K562 (cell line): ENCODE measurements around the gene PDLIM4. TPM values are rescaled to one million over a fixed set of nuclear protein-coding genes. Genes with fewer than 3 reads are reported as not detected.

Experiments used
- ATAC-seq: fragments of 200-7000 bp; cut with Tn5 transposase; 3 replicates; pipeline ENCODE4 v1.9.1; 2020; ENCODE audit warnings: moderate library complexity
- BruUV-seq: library from RNA; stranded (reverse); fragments of 400-500 nt; replicated peaks from 2 replicates; lab custom pipeline; 2021; lab: Mats Ljungman, UMichigan
- CTCF ChIA-PET: fragments of 300-600 bp; formaldehyde crosslinking; extraction: SDS; loops from one replicate; lab custom pipeline; 2021; ENCODE audit warnings: low intra/inter-chr PET ratio; lab: Yijun Ruan, JAX
- POLR2A ChIA-PET: fragments of 300-600, 350-650 bp; sonication (Branson Sonifier 250); formaldehyde crosslinking; extraction: SDS; loops from one replicate; lab custom pipeline; 2021; ENCODE audit warnings: antibody characterized with exemption, inconsistent platforms; lab: Yijun Ruan, JAX
- DNase-seq, 4 experiments: peaks; one replicate each; pipeline versions ENCODE4 v3.0.0 to v3.0.0-alpha.2; 2011 to 2018; ENCODE audit warnings: low spot score in 3 of 4, mixed read lengths in 3 of 4; ENCODE audit errors: extremely low read depth in 1 of 4
- FAIRE-seq: peaks from 2 replicates; lab custom pipeline; 2011; peaks lifted over from hg19 to GRCh38; lab: Jason Lieb, UNC
- H2AFZ ChIP-seq: 2 replicates; pipeline ENCODE4 v1.6.0; 2011; ENCODE audit warnings: low read depth, low read length, control low read depth, inconsistent platforms
- H3K27ac ChIP-seq: fragments of 200-600 bp; 3 replicates; pipeline ENCODE4 v1.8.0; 2011; ENCODE audit warnings: low read depth, mild to moderate bottlenecking, control low read depth, inconsistent platforms, low read length, moderate library complexity, mixed read lengths; ENCODE audit errors: extremely low read depth
- H3K27me3 ChIP-seq, 2 experiments: fragments of 300-600 bp in 1 of 2; 2 replicates in 1 of 2; 3 replicates in 1 of 2; pipeline versions ENCODE4 v1.6.0 to v1.8.0; 2011; ENCODE audit warnings: inconsistent platforms in 2 of 2, low read length in 2 of 2, mild to moderate bottlenecking in 1 of 2, mixed read lengths in 1 of 2, moderate library complexity in 1 of 2; ENCODE audit not compliant: control insufficient read depth in 2 of 2, insufficient read depth in 2 of 2
- H3K36me3 ChIP-seq: fragments of 300-600 bp; 3 replicates; pipeline ENCODE4 v1.8.0; 2011; ENCODE audit warnings: mild to moderate bottlenecking, low read length, inconsistent platforms; ENCODE audit not compliant: control insufficient read depth, insufficient read depth
- H3K4me1 ChIP-seq, 2 experiments: fragments of 200-600 bp in 1 of 2; replicated peaks in 1 of 2; 2 replicates in 1 of 2; 3 replicates in 1 of 2; pipeline versions ENCODE4 v1.5.1 to v1.8.0; 2011; ENCODE audit warnings: inconsistent platforms in 2 of 2, low read length in 2 of 2, mild to moderate bottlenecking in 1 of 2, mixed read lengths in 1 of 2, moderate library complexity in 1 of 2; ENCODE audit not compliant: control insufficient read depth in 2 of 2, insufficient read depth in 2 of 2
- H3K4me2 ChIP-seq: 2 replicates; pipeline ENCODE4 v1.6.1; 2011; ENCODE audit warnings: low read length, control low read depth, inconsistent platforms, mixed read lengths; ENCODE audit not compliant: insufficient read depth
- H3K4me3 ChIP-seq: fragments of 200-600 bp; sonication (generic), shearing (Covaris generic); 2 replicates; pipeline ENCODE4 v1.5.1; 2016; ENCODE audit warnings: control low read depth, inconsistent platforms
- H3K79me2 ChIP-seq: fragments of 200-600 bp; 3 replicates; pipeline ENCODE4 v1.8.0; 2011; ENCODE audit warnings: low read length, inconsistent platforms; ENCODE audit not compliant: control insufficient read depth, insufficient read depth
- H3K9ac ChIP-seq, 2 experiments: 2 replicates each; pipeline versions ENCODE4 v1.6.0 to v1.6.1; 2011; ENCODE audit warnings: low read depth in 2 of 2, low read length in 2 of 2, control low read depth in 1 of 2, inconsistent platforms in 1 of 2, mild to moderate bottlenecking in 1 of 2, mixed read lengths in 1 of 2; ENCODE audit not compliant: insufficient read depth in 1 of 2
- H3K9me1 ChIP-seq: one replicate; pipeline ENCODE4 v1.6.0; 2011; ENCODE audit warnings: inconsistent platforms, mild to moderate bottlenecking, low read length, moderate library complexity; ENCODE audit not compliant: control insufficient read depth, insufficient read depth
- H3K9me3 ChIP-seq: replicated peaks from 2 replicates; pipeline ENCODE4 v1.5.1; 2011; ENCODE audit warnings: low read depth, low read length, inconsistent platforms; ENCODE audit not compliant: control insufficient read depth, insufficient read depth
- H4K20me1 ChIP-seq: replicated peaks from 2 replicates; pipeline ENCODE4 v1.6.1; 2011; ENCODE audit warnings: low read length, inconsistent platforms, mixed read lengths; ENCODE audit not compliant: control insufficient read depth, insufficient read depth
- BHLHE40 ChIP-seq: IDR thresholded peaks from 2 replicates; pipeline ENCODE4 v1.6.1; 2011; ENCODE audit warnings: low read length, improper control_type of control experiment
- EGR1 ChIP-seq: fragments of 450-650 bp; conservative IDR thresholded peaks from 2 replicates; pipeline ENCODE4 v1.6.1; 2017; ENCODE audit warnings: mild to moderate bottlenecking
- ILF3 ChIP-seq: fragments of 450-650 bp; IDR thresholded peaks from 2 replicates; pipeline ENCODE4 v1.6.1; 2018; ENCODE audit warnings: antibody characterized with exemption, mild to moderate bottlenecking, moderate library complexity, borderline replicate concordance
- MEIS2 ChIP-seq: fragments of 450-650 bp; IDR thresholded peaks from 2 replicates; pipeline ENCODE4 v1.6.1; 2014; ENCODE audit warnings: mild to moderate bottlenecking; ENCODE audit not compliant: partially characterized antibody
- NELFE ChIP-seq: IDR thresholded peaks from 2 replicates; pipeline ENCODE4 v1.6.1; 2011; ENCODE audit warnings: mild to moderate bottlenecking; ENCODE audit not compliant: insufficient read depth, insufficient read length
- POLR3A ChIP-seq: IDR thresholded peaks from 2 replicates; pipeline ENCODE4 v1.6.1; 2011; ENCODE audit warnings: borderline replicate concordance, mild to moderate bottlenecking, moderate library complexity; ENCODE audit not compliant: insufficient read length, insufficient read depth; ENCODE audit errors: extremely low read depth
- RAD21 ChIP-seq, 2 experiments: fragments of 250-450 bp in 1 of 2; fragments of 450-650 bp in 1 of 2; sonication (Bioruptor Pico) in 1 of 2; formaldehyde crosslinking in 1 of 2; IDR thresholded peaks in 1 of 2; conservative IDR thresholded peaks in 1 of 2; 2 replicates each; pipeline versions ENCODE4 v1.4.0 to v1.8.0; 2020 to 2022; ENCODE audit warnings: mild to moderate bottlenecking in 2 of 2, moderate library complexity in 1 of 2
- SNIP1 ChIP-seq: fragments of 450-650 bp; IDR thresholded peaks from 2 replicates; pipeline ENCODE4 v1.7.1; 2017; ENCODE audit warnings: low read depth, mild to moderate bottlenecking
- U2AF2 ChIP-seq: fragments of 200-400 bp; formaldehyde crosslinking; optimal IDR thresholded peaks from 2 replicates; pipeline ENCODE3; 2017; ENCODE audit warnings: low read depth, mild to moderate bottlenecking, low read length
- ZBTB1 ChIP-seq: sonication (generic); formaldehyde crosslinking; IDR thresholded peaks from 2 replicates; pipeline ENCODE4 v1.8.1; 2023; ENCODE audit warnings: missing genetic modification reagents, low read depth, mild to moderate bottlenecking, borderline replicate concordance
- ZNF699 ChIP-seq: fragments of 250-450 bp; sonication (Bioruptor Pico); IDR thresholded peaks from 2 replicates; pipeline ENCODE4 v1.8.0; 2021; ENCODE audit warnings: mild to moderate bottlenecking, moderate library complexity; ENCODE audit not compliant: insufficient replicate concordance
- ZNF717 ChIP-seq: fragments of 250-450 bp; sonication (Bioruptor Pico); IDR thresholded peaks from 2 replicates; pipeline ENCODE4 v1.5.0; 2021
- WGBS: fragments of 100-300 bp; shearing (Covaris generic); methylation state at CpG from one replicate; pipeline ENCODE4 v1.1.6; 2016; ENCODE audit warnings: low coverage, mixed read lengths; ENCODE audit not compliant: insufficient coverage; ENCODE audit errors: missing lambda C conversion rate; 5-methylcytosine and 5-hydroxymethylcytosine counted together
- in situ Hi-C: fragments of 300-500 bp; cut with MboI; formaldehyde crosslinking; loops from 4 replicates; pipeline ENCODE4 v1.15.0; 2018; ENCODE audit warnings: inconsistent platforms, mixed read lengths
- intact Hi-C: fragments of 100-400 bp; cut with micrococcal nuclease; formaldehyde crosslinking; loops from 2 replicates; pipeline ENCODE4 v1.14.2; 2022
- polyA plus RNA-seq, 8 experiments: library from polyadenylated mRNA; depleted of rRNA in 4 of 8; stranded (reverse) in 5 of 8; unstranded in 3 of 8; fragments of >200 nt; fragmentation: Nextera tagmentation in 2 of 8; fragmentation: Illumina TruSeq in 1 of 8; extraction: Ambion mirVana in 2 of 8; extraction: Trizol in 1 of 8; gene quantifications; 2 replicates each; pipeline versions ENCODE4 v1.2.1 to v1.2.3, GENCODE V29; 2011 to 2014; ENCODE audit warnings: inconsistent platforms in 1 of 8, missing spikeins in 1 of 8
- total RNA-seq, 7 experiments: library from RNA; depleted of rRNA in 6 of 7; stranded (reverse); fragments of >200 nt in 6 of 7; fragmentation: Illumina TruSeq in 2 of 7; extraction: Trizol in 2 of 7; gene quantifications; 2 replicates each; pipeline versions ENCODE4 v1.2.1 to v1.2.3, GENCODE V29; 2011 to 2021; ENCODE audit warnings: low replicate concordance in 1 of 7
- TF ChIP-seq, protein P1 (sequence below): fragments of 250-450 bp; sonication (Bioruptor Pico); IDR thresholded peaks from 2 replicates; pipeline ENCODE4 v1.5.0; 2021
- TF ChIP-seq, protein P2 (sequence below): fragments of 450-650 bp; IDR thresholded peaks from 2 replicates; pipeline ENCODE4 v1.6.1; 2016; ENCODE audit warnings: missing biosample characterization, missing genetic modification characterization
- TF ChIP-seq, protein P3 (sequence below): fragments of 250-450 bp; sonication (Bioruptor Pico); IDR thresholded peaks from 2 replicates; pipeline ENCODE4 v1.8.0; 2022; ENCODE audit warnings: moderate library complexity, mild to moderate bottlenecking, inconsistent platforms

Gene PDLIM4
- total and polyA plus RNA-seq, 9 of the 15 experiments (the other 6 are each of a cell fraction or from before 2014, with no cell fraction given), result 0.28 to 32.8 (median 13.1) TPM

- TF ChIP-seq, protein P1, sequence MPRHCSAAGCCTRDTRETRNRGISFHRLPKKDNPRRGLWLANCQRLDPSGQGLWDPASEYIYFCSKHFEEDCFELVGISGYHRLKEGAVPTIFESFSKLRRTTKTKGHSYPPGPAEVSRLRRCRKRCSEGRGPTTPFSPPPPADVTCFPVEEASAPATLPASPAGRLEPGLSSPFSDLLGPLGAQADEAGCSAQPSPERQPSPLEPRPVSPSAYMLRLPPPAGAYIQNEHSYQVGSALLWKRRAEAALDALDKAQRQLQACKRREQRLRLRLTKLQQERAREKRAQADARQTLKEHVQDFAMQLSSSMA, result no peak
- no peak for TF ChIP-seq ZNF699
Measured at GRCh38 chr5:132263548-132264261, 6.2 kb downstream of the PDLIM4 start (continued).

GRCh38 chr5:132264546-132265335, 7.2 kb downstream of the PDLIM4 start:
- ChIA-PET POLR2A (interaction anchor here (0.6 to 1.7 kb wide), 8 partner anchors 14 to 196 kb away, joined by 3 to 7 read pairs (median 4); partner anchors contain the start of gene SLC22A4), CTCF (no interaction called here)
- no peak overlapping the region for H3K9ac ChIP-seq
- H3K36me3 ChIP-seq, result peaks cover 25% of the 10 kb centered on the region; the same call in 2 of the 3 replicates
- no peak overlapping the region for H3K4me2 ChIP-seq
- no TSS peak for BruUV-seq
- 88% methylated on average over 2 of the region's 4 CpGs for WGBS
- no peak overlapping the region; the same call in 2 of the 3 replicates for H3K27ac ChIP-seq
- H2AFZ ChIP-seq, result no peak overlapping the region
- no peak overlapping the region for H3K4me3 ChIP-seq
- H3K4me1 ChIP-seq, result peaks cover 32 to 46% of the 10 kb centered on the region in 2 experiments
- intact Hi-C loops, result no loop called here
- FAIRE-seq (peak; percentile 74), ATAC-seq (peak; percentile 19; the same call in 2 of the 3 replicates), DNase-seq (peak in 2 of 4 experiments; percentile 31 to 52)
- in situ Hi-C loops, result no loop called here
- H3K27me3 ChIP-seq, result no peaks in the 10 kb centered on the region
- H3K9me1 ChIP-seq, result no peaks in the 10 kb centered on the region
- no peaks in the 10 kb centered on the region for H3K9me3 ChIP-seq
- H4K20me1 ChIP-seq, result 0 out of 2 replicates have a peak, but pooled peaks cover 2% of the 10 kb centered on the region
- peaks cover 13% of the 10 kb centered on the region for H3K79me2 ChIP-seq
- peak; percentile 36 for TF ChIP-seq MEIS2
- no peak for TF ChIP-seq ILF3
- no peak for TF ChIP-seq ZBTB1
- no peak for TF ChIP-seq RAD21 (CRISPR knock-in tag; conservative IDR thresholded peaks at IDR 0.05 in 1 of 2, IDR thresholded peaks at IDR 0.05 in 1 of 2)
- TF ChIP-seq SNIP1, result no peak
- no peak for TF ChIP-seq U2AF2
- TF ChIP-seq ZNF717, result no peak
- no peak for TF ChIP-seq BHLHE40
- peak; percentile 88 for TF ChIP-seq EGR1
- TF ChIP-seq POLR3A, result no peak
- TF ChIP-seq, protein P2, sequence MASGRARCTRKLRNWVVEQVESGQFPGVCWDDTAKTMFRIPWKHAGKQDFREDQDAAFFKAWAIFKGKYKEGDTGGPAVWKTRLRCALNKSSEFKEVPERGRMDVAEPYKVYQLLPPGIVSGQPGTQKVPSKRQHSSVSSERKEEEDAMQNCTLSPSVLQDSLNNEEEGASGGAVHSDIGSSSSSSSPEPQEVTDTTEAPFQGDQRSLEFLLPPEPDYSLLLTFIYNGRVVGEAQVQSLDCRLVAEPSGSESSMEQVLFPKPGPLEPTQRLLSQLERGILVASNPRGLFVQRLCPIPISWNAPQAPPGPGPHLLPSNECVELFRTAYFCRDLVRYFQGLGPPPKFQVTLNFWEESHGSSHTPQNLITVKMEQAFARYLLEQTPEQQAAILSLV (tag), result no peak
- TF ChIP-seq, protein P3, sequence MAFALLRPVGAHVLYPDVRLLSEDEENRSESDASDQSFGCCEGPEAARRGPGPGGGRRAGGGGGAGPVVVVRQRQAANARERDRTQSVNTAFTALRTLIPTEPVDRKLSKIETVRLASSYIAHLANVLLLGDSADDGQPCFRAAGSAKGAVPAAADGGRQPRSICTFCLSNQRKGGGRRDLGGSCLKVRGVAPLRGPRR, result no peak
- TF ChIP-seq NELFE, result no peak
